CD4-positive, alpha-beta T cell (primary cell): ENCODE data around the gene HECTD4. TPM values are rescaled to one million over a fixed set of nuclear protein-coding genes. Genes with fewer than 3 reads are reported as not detected.
"Not testable (repeated sequence)": the region's sequence is repeated elsewhere in the genome, so short reads cannot be mapped to it uniquely, and the experiment has no call there.

Source experiments
- ATAC-seq: fragments of 200-7000 bp; cut with Tn5 transposase; one replicate; pipeline ENCODE4 v1.10.0; 2022; ENCODE audit warnings: mild to moderate bottlenecking; ENCODE audit not compliant: poor library complexity
- CTCF ChIA-PET: fragments of 350-600 bp; sonication (Branson Sonifier 250); formaldehyde crosslinking; loops from one replicate; lab custom pipeline; 2021; ENCODE audit warnings: antibody characterized with exemption, inconsistent platforms; lab: Charles Lee
- POLR2A ChIA-PET: fragments of 350-600 bp; sonication (Branson Sonifier 250); formaldehyde crosslinking; loops from one replicate; lab custom pipeline; 2021; ENCODE audit warnings: antibody characterized with exemption, inconsistent platforms; lab: Charles Lee
- DNase-seq, 14 experiments: peaks; one replicate each; pipeline ENCODE4 v3.0.0-alpha.2; 2013 to 2020; ENCODE audit warnings: mixed read lengths in 2 of 14
- H3K27ac ChIP-seq, 2 donors: one replicate each; pipeline versions ENCODE4 v1.5.1 to v1.7.0; 2013; ENCODE audit warnings: low read length in 2 of 2, low read depth in 1 of 2, mild to moderate bottlenecking in 1 of 2
- H3K27me3 ChIP-seq, 2 experiments: 1 replicate in 1 of 2; 2 replicates in 1 of 2; pipeline versions ENCODE4 v1.6.1 to v1.7.0; 2013; ENCODE audit warnings: low read length in 2 of 2, control low read depth in 1 of 2, mild to moderate bottlenecking in 1 of 2, moderate library complexity in 1 of 2; ENCODE audit not compliant: insufficient read depth in 2 of 2, control insufficient read depth in 1 of 2
- H3K36me3 ChIP-seq: one replicate; pipeline ENCODE4 v1.6.1; 2013; ENCODE audit warnings: low read length, control low read depth; ENCODE audit not compliant: insufficient read depth
- H3K4me1 ChIP-seq: one replicate; pipeline ENCODE4 v1.6.1; 2013; ENCODE audit warnings: low read length, control low read depth; ENCODE audit not compliant: insufficient read depth
- H3K4me3 ChIP-seq: one replicate; pipeline ENCODE4 v1.5.1; 2013; ENCODE audit warnings: mild to moderate bottlenecking, low read length, moderate library complexity
- H3K9me3 ChIP-seq, 2 experiments: 1 replicate in 1 of 2; 2 replicates in 1 of 2; pipeline versions ENCODE4 v1.6.1 to v1.7.0; 2013; ENCODE audit warnings: low read length in 2 of 2, mild to moderate bottlenecking in 2 of 2, control low read depth in 1 of 2, moderate library complexity in 1 of 2; ENCODE audit not compliant: control insufficient read depth in 1 of 2, insufficient read depth in 1 of 2
- H3K27ac Mint-ChIP-seq: one replicate; pipeline ENCODE4 v1.8.0; 2020; ENCODE audit warnings: mixed read lengths
- H3K27me3 Mint-ChIP-seq: one replicate; pipeline ENCODE4 v1.8.0; 2021; ENCODE audit warnings: mixed read lengths
- H3K36me3 Mint-ChIP-seq: one replicate; pipeline ENCODE4 v1.8.0; 2021; ENCODE audit warnings: low read depth, mixed read lengths
- H3K4me1 Mint-ChIP-seq: one replicate; pipeline ENCODE4 v1.8.0; 2021; ENCODE audit warnings: low read depth, mixed read lengths
- H3K4me3 Mint-ChIP-seq: one replicate; pipeline ENCODE4 v1.8.0; 2020; ENCODE audit warnings: mild to moderate bottlenecking, mixed read lengths
- H3K9me3 Mint-ChIP-seq: one replicate; pipeline ENCODE4 v1.8.0; 2020; ENCODE audit warnings: mixed read lengths
- CTCF ChIP-seq: fragments of 200-600 bp; IDR thresholded peaks from one replicate; pipeline ENCODE4 v1.8.0; 2022; ENCODE audit warnings: antibody characterized with exemption, mild to moderate bottlenecking
- intact Hi-C, 2 experiments: fragments of 100-400 bp; cut with DNase I in 1 of 2; cut with micrococcal nuclease in 1 of 2; formaldehyde crosslinking; loops; one replicate each; pipeline versions ENCODE4 v1.15.1 to v1.9.0; 2023 to 2025; cut with DNase I, micrococcal nuclease
- total RNA-seq, 174 experiments: library from RNA in 2 of 174; stranded (reverse) in 2 of 174; gene quantifications; one replicate each; pipeline ENCODE4 v1.2.3 and lab custom pipeline; 2021 to 2026

The HECTD4 gene
- total RNA-seq, 2 experiments from 2014 or later, result 40.2 to 43.3 TPM

GRCh38 chr12:112419297-112420133 is 37.3 kb upstream of the HECTD4 start:
- peaks cover 11% of the 10 kb centered on the region for H3K36me3 Mint-ChIP-seq
- H3K9me3 ChIP-seq, result no peaks in the 10 kb centered on the region
- H3K27ac Mint-ChIP-seq, result peak overlapping the region; percentile 99
- no peaks in the 10 kb centered on the region for H3K36me3 ChIP-seq
- ChIA-PET CTCF (no interaction called here), POLR2A (interaction anchor here (0.8 to 1.3 kb wide), 4 partner anchors 16 to 735 kb away, joined by 3 to 4 read pairs (median 4); no protein-coding TSS in a partner anchor)
- intact Hi-C loops, result loop anchor here in 1 of 2 experiments (2.0 to 5.0 kb wide), 2 partner anchors 577 to 821 kb away; partner anchors contain the start of genes ATXN2 and MAPKAPK5
- peaks cover 48% of the 10 kb centered on the region for H3K4me1 Mint-ChIP-seq
- TF ChIP-seq CTCF, result peak; percentile 6
- H3K27me3 Mint-ChIP-seq, result no peaks in the 10 kb centered on the region
- DNase-seq (peak in 3 of 14 experiments; percentile 1 to 65 (median 17)), ATAC-seq (peak; percentile 56)
- peak overlapping the region; percentile 90 for H3K4me3 Mint-ChIP-seq
- no peaks in the 10 kb centered on the region for H3K9me3 Mint-ChIP-seq
- peak overlapping the region; percentile 82 to 83 for H3K27ac ChIP-seq
- H3K27me3 ChIP-seq, result no peaks in the 10 kb centered on the region
- H3K4me1 ChIP-seq, result peaks cover 40% of the 10 kb centered on the region
- H3K4me3 ChIP-seq, result peak overlapping the region; percentile 79

- peak; percentile 84 for ATAC-seq
- Histone ChIP-seq H3K36me3 (no peaks in the 10 kb centered on the region), H3K27ac (peak within 1 kb of the TSS; percentile 83 to 88), H3K4me1 (peaks cover 36% of the 10 kb centered on the region), H3K4me3 (peak within 1 kb of the TSS; percentile 79), H3K9me3 (no peaks in the 10 kb centered on the region), H3K27me3 (no peaks in the 10 kb centered on the region)
- CTCF ChIA-PET, result no interaction called here
- Mint-ChIP-seq H3K9me3 (no peaks in the 10 kb centered on the region), H3K4me3 (peak within 1 kb of the TSS; percentile 97), H3K36me3 (peaks cover 6% of the 10 kb centered on the region), H3K27me3 (no peaks in the 10 kb centered on the region), H3K4me1 (peaks cover 40% of the 10 kb centered on the region), H3K27ac (peak within 1 kb of the TSS; percentile 99)
- peak; percentile 77 to 95 (median 87) for DNase-seq
- POLR2A ChIA-PET, result interaction anchor here (0.6 to 1.3 kb wide), 8 partner anchors 11 to 736 kb away, joined by 3 to 4 read pairs (median 3); partner anchors contain the start of gene TRAFD1
- TF ChIP-seq CTCF, result peak; percentile 10
- intact Hi-C loops, result loop anchor here (1.0 to 5.0 kb wide), 4 partner anchors 8 to 820 kb away; partner anchors contain the start of genes ATXN2 (in 1 of the 2), MAPKAPK5 (in 1 of the 2) and RPL6 (in 1 of the 2)
These were observed 36.5 kb upstream of the HECTD4 start, which contains the start of gene PTPN11 for GRCh38 chr12:112418608-112419296. TSS of gene PTPN11 (plus strand) at chr12:112418947. CDS start at chr12:112419112, 165 bp downstream.

- H3K9me3 ChIP-seq, result no peaks in the 10 kb centered on the region
- H3K27ac Mint-ChIP-seq, result peak overlapping the region; percentile 99
- DNase-seq (peak in 2 of 14 experiments; percentile 2 to 6), ATAC-seq (no peak)
- ChIA-PET POLR2A (interaction anchor here (0.6 to 1.3 kb wide), 7 partner anchors 10 to 577 kb away, joined by 3 to 4 read pairs (median 3); partner anchors contain the start of gene TRAFD1), CTCF (no interaction called here)
- no peak for TF ChIP-seq CTCF
- peak overlapping the region; percentile 97 for H3K4me3 Mint-ChIP-seq
- no peaks in the 10 kb centered on the region for H3K27me3 ChIP-seq
- intact Hi-C loops, result loop anchor here (1.0 to 5.0 kb wide), 4 partner anchors 8 to 819 kb away; partner anchors contain the start of genes ATXN2 (in 1 of the 2), MAPKAPK5 (in 1 of the 2) and RPL6 (in 1 of the 2)
- peaks cover 35% of the 10 kb centered on the region for H3K4me1 ChIP-seq
- peaks cover 6% of the 10 kb centered on the region for H3K36me3 Mint-ChIP-seq
- peak overlapping the region; percentile 79 for H3K4me3 ChIP-seq
- no peaks in the 10 kb centered on the region for H3K27me3 Mint-ChIP-seq
- no peaks in the 10 kb centered on the region for H3K36me3 ChIP-seq
- peaks cover 40% of the 10 kb centered on the region for H3K4me1 Mint-ChIP-seq
- peak overlapping the region; percentile 83 to 88 for H3K27ac ChIP-seq
- H3K9me3 Mint-ChIP-seq, result no peaks in the 10 kb centered on the region
These were observed 36.0 kb upstream of the HECTD4 start for GRCh38 chr12:112418273-112418607.

GRCh38 chr12:112415457-112415856 is 33.2 kb upstream of the HECTD4 start:
- peaks cover 23% of the 10 kb centered on the region for H3K4me1 Mint-ChIP-seq
- H3K36me3 Mint-ChIP-seq, H3K27me3 Mint-ChIP-seq, POLR2A ChIA-PET, H3K36me3 ChIP-seq, CTCF ChIA-PET, H3K9me3 ChIP-seq, H3K4me3 ChIP-seq, H3K27ac ChIP-seq, DNase-seq, H3K27ac Mint-ChIP-seq, H3K9me3 Mint-ChIP-seq, H3K27me3 ChIP-seq, ATAC-seq: not testable (repeated sequence)
- peaks cover 18% of the 10 kb centered on the region for H3K4me1 ChIP-seq
- intact Hi-C loops, result loop anchor here in 1 of 2 experiments (5.0 kb wide), 1 partner anchor 573 kb away; the partner anchor contains the start of gene MAPKAPK5
- peak overlapping the region; percentile 66 for H3K4me3 Mint-ChIP-seq
